ENCODE results near the gene ADGRG7. TPM values are rescaled to one million over a fixed set of nuclear protein-coding genes. Genes with fewer than 3 reads are reported as not detected.
A peak's percentile ranks its signal among the peaks of the same experiment; 100 is the strongest.

The ADGRG7 gene
- total RNA-seq, 1 experiment from 2014 or later, result not detected

DNA sequence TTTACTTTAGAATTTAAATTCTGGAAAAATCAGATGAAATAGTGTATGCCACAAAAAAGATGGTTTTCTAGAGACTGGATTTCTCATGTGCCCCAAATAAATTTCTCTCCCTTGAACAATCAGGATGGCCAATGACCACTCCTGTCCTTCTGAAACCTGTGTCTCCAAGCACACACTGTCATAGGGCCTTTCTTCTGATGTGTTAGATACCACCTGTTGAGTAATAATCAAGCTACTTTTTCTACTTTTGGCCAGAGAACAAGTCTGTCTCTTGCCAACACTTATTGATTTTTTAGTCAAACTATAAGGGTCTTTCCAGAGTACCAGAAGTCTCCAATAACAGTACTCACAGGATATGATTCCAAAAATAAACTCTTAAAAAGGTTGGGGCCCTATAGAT, 83.8 kb downstream of the ADGRG7 start:
- Histone ChIP-seq H2AFZ (ENCODE audit: low read length) (no peak overlapping the region), H3K9me3 (ENCODE audit: low read length) (no peaks in the 10 kb centered on the region), H3K36me3 (ENCODE audit: insufficient read depth, low read length) (no peaks in the 10 kb centered on the region), H3K4me3 (ENCODE audit: low read length) (no peak overlapping the region), H3K4me2 (ENCODE audit: low read depth, low read length, poor library complexity, severe bottlenecking) (no peak overlapping the region), H3K27me3 (ENCODE audit: low read length) (no peaks in the 10 kb centered on the region), H3K9ac (ENCODE audit: low read length) (no peak overlapping the region), H3K4me1 (ENCODE audit: low read length) (0 out of 2 replicates have a peak, but pooled peaks cover 3% of the 10 kb centered on the region), H3K27ac (ENCODE audit: low read length) (no peak overlapping the region), H3K9me2 (replicated peaks; ENCODE audit: insufficient read depth, low read length) (no peaks in the 10 kb centered on the region), H4K20me1 (ENCODE audit: insufficient read depth, low read depth, low read length) (no peaks in the 10 kb centered on the region), H3K79me2 (ENCODE audit: low read length) (no peaks in the 10 kb centered on the region)
- DNase-seq, result no peak

GRCh38 chr3:100695696-100696095, 86.3 kb downstream of the ADGRG7 start:
- H3K27me3 ChIP-seq (ENCODE audit: low read length), result no peaks in the 10 kb centered on the region
- no peak overlapping the region for H3K4me3 ChIP-seq (ENCODE audit: low read length)
- no peaks in the 10 kb centered on the region for H3K79me2 ChIP-seq (ENCODE audit: low read length)
- H3K4me1 ChIP-seq (ENCODE audit: low read length), result 0 out of 2 replicates have a peak, but pooled peaks cover 3% of the 10 kb centered on the region
- H3K9ac ChIP-seq (ENCODE audit: low read length), result no peak overlapping the region
- no peak overlapping the region for H3K27ac ChIP-seq (ENCODE audit: low read length)
- no peaks in the 10 kb centered on the region for H3K9me3 ChIP-seq (ENCODE audit: low read length)
- H3K4me2 ChIP-seq (ENCODE audit: low read depth, low read length, poor library complexity, severe bottlenecking), result no peak overlapping the region
- H3K9me2 ChIP-seq (replicated peaks; ENCODE audit: insufficient read depth, low read length), result no peaks in the 10 kb centered on the region
- peak; percentile 5 for DNase-seq
- H4K20me1 ChIP-seq (ENCODE audit: insufficient read depth, low read depth, low read length), result no peaks in the 10 kb centered on the region
- H2AFZ ChIP-seq (ENCODE audit: low read length), result no peak overlapping the region
- H3K36me3 ChIP-seq (ENCODE audit: insufficient read depth, low read length), result no peaks in the 10 kb centered on the region

DNA sequence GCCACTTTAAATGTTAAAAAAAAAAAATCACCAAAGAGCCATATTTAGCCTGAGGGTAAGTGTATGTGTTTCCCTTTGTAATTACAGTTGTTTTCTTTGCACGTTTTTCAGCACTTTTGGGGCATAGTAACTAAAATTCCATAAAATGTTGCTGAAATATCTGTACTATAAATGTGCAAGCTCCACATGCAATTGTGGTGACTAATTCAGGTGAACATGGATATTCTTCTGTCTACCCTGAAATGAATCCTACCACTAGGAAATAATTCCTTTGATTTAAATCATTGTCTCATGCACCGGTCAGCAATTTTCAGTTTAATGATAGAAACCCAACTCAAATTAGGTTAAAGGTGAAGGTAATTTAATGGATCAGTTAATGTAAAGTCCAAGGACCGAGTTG, 86.8 kb downstream of the ADGRG7 start:
- Histone ChIP-seq H3K79me2 (ENCODE audit: low read length) (no peaks in the 10 kb centered on the region), H3K4me1 (ENCODE audit: low read length) (0 out of 2 replicates have a peak, but pooled peaks cover 3% of the 10 kb centered on the region), H4K20me1 (ENCODE audit: insufficient read depth, low read depth, low read length) (no peaks in the 10 kb centered on the region), H3K4me2 (ENCODE audit: low read depth, low read length, poor library complexity, severe bottlenecking) (no peak overlapping the region), H3K9ac (ENCODE audit: low read length) (no peak overlapping the region), H3K27ac (ENCODE audit: low read length) (no peak overlapping the region), H3K36me3 (ENCODE audit: insufficient read depth, low read length) (no peaks in the 10 kb centered on the region), H3K9me3 (ENCODE audit: low read length) (no peaks in the 10 kb centered on the region), H2AFZ (ENCODE audit: low read length) (no peak overlapping the region), H3K9me2 (replicated peaks; ENCODE audit: insufficient read depth, low read length) (no peaks in the 10 kb centered on the region), H3K4me3 (ENCODE audit: low read length) (no peak overlapping the region), H3K27me3 (ENCODE audit: low read length) (no peaks in the 10 kb centered on the region)
- no peak for DNase-seq

GRCh38 chr3:100697172-100697571, 87.8 kb downstream of the ADGRG7 start:
- no peak overlapping the region for H3K27ac ChIP-seq (ENCODE audit: low read length)
- H3K4me1 ChIP-seq (ENCODE audit: low read length), result 0 out of 2 replicates have a peak, but pooled peaks cover 3% of the 10 kb centered on the region
- H4K20me1 ChIP-seq (ENCODE audit: insufficient read depth, low read depth, low read length), result no peaks in the 10 kb centered on the region
- H3K27me3 ChIP-seq (ENCODE audit: low read length), result no peaks in the 10 kb centered on the region
- H2AFZ ChIP-seq (ENCODE audit: low read length), result no peak overlapping the region
- no peak overlapping the region for H3K4me3 ChIP-seq (ENCODE audit: low read length)
- H3K79me2 ChIP-seq (ENCODE audit: low read length), result no peaks in the 10 kb centered on the region
- no peaks in the 10 kb centered on the region for H3K36me3 ChIP-seq (ENCODE audit: insufficient read depth, low read length)
- no peak overlapping the region for H3K9ac ChIP-seq (ENCODE audit: low read length)
- no peak overlapping the region for H3K4me2 ChIP-seq (ENCODE audit: low read depth, low read length, poor library complexity, severe bottlenecking)
- H3K9me2 ChIP-seq (replicated peaks; ENCODE audit: insufficient read depth, low read length), result no peaks in the 10 kb centered on the region
- no peak for DNase-seq
- H3K9me3 ChIP-seq (ENCODE audit: low read length), result no peaks in the 10 kb centered on the region

DNA sequence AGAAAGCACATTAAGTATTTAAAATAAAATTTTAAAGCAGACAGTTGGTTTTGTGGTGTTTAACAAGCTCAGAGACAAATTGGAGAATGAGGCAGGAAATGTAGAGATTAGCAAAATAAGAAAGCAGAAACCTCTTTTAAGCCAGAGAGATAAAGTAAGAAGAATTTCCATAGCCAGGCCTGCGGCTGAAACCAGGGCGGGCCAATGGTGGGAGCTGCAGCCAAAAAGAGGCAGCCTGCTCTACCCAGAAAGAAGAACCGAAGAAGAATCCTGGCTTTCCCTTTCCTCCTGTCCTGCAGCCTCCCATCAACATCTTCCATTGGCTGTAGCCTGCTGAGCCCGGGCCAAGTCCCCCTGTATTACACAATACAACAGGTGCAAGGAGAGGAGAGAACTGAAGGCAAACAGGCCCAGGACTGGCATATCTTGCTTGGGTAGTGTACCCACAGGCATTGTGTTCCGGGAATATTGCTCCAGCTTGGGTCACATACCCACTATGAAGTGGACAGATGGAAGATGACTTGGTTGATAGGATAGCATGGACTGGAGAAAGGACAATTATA, 88.4 kb downstream of the ADGRG7 start:
- Histone ChIP-seq H2AFZ (ENCODE audit: low read length) (no peak overlapping the region), H3K36me3 (ENCODE audit: insufficient read depth, low read length) (no peaks in the 10 kb centered on the region), H3K9me3 (ENCODE audit: low read length) (no peaks in the 10 kb centered on the region), H3K4me3 (ENCODE audit: low read length) (no peak overlapping the region), H3K27ac (ENCODE audit: low read length) (no peak overlapping the region), H4K20me1 (ENCODE audit: insufficient read depth, low read depth, low read length) (no peaks in the 10 kb centered on the region), H3K9me2 (replicated peaks; ENCODE audit: insufficient read depth, low read length) (no peaks in the 10 kb centered on the region), H3K79me2 (ENCODE audit: low read length) (no peaks in the 10 kb centered on the region), H3K4me1 (ENCODE audit: low read length) (0 out of 2 replicates have a peak, but pooled peaks cover 3% of the 10 kb centered on the region), H3K27me3 (ENCODE audit: low read length) (no peaks in the 10 kb centered on the region), H3K9ac (ENCODE audit: low read length) (no peak overlapping the region), H3K4me2 (ENCODE audit: low read depth, low read length, poor library complexity, severe bottlenecking) (no peak overlapping the region)
- no peak for DNase-seq

- H3K27ac ChIP-seq (ENCODE audit: low read length), result no peak overlapping the region
- no peaks in the 10 kb centered on the region for H4K20me1 ChIP-seq (ENCODE audit: insufficient read depth, low read depth, low read length)
- no peaks in the 10 kb centered on the region for H3K27me3 ChIP-seq (ENCODE audit: low read length)
- no peak overlapping the region for H3K4me3 ChIP-seq (ENCODE audit: low read length)
- H3K9ac ChIP-seq (ENCODE audit: low read length), result no peak overlapping the region
- H3K9me3 ChIP-seq (ENCODE audit: low read length), result no peaks in the 10 kb centered on the region
- no peak overlapping the region for H2AFZ ChIP-seq (ENCODE audit: low read length)
- no peaks in the 10 kb centered on the region for H3K79me2 ChIP-seq (ENCODE audit: low read length)
- H3K4me2 ChIP-seq (ENCODE audit: low read depth, low read length, poor library complexity, severe bottlenecking), result no peak overlapping the region
- no peaks in the 10 kb centered on the region for H3K36me3 ChIP-seq (ENCODE audit: insufficient read depth, low read length)
- 0 out of 2 replicates have a peak, but pooled peaks cover 3% of the 10 kb centered on the region for H3K4me1 ChIP-seq (ENCODE audit: low read length)
- no peak for DNase-seq
- no peaks in the 10 kb centered on the region for H3K9me2 ChIP-seq (replicated peaks; ENCODE audit: insufficient read depth, low read length)
Observed at GRCh38 chr3:100698736-100699135, 89.3 kb downstream of the ADGRG7 start.

DNA sequence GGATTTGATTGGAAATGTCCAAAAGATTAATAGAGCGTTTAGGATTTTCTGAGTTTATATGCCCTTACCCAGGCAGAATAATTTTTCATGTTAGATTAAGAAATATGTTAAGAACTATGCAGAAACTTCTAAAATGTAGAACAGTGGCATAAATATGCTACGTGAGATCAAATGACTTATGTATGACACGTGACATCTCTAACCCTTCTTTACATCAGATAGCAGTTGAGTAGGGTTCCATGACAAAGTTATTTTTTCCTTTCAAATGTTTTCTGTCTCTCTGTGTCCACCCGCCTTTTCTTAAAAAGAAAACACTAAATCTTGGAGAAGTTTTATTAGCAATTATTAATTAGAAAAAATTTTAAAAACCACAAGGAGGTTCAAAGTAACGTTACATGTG, 91.3 kb downstream of the ADGRG7 start:
- Histone ChIP-seq H3K4me3 (ENCODE audit: low read length) (no peak overlapping the region), H3K79me2 (ENCODE audit: low read length) (no peaks in the 10 kb centered on the region), H2AFZ (ENCODE audit: low read length) (no peak overlapping the region), H3K27me3 (ENCODE audit: low read length) (no peaks in the 10 kb centered on the region), H4K20me1 (ENCODE audit: insufficient read depth, low read depth, low read length) (no peaks in the 10 kb centered on the region), H3K4me2 (ENCODE audit: low read depth, low read length, poor library complexity, severe bottlenecking) (no peak overlapping the region), H3K27ac (ENCODE audit: low read length) (no peak overlapping the region), H3K9me3 (ENCODE audit: low read length) (no peaks in the 10 kb centered on the region), H3K4me1 (ENCODE audit: low read length) (no peaks in the 10 kb centered on the region), H3K36me3 (ENCODE audit: insufficient read depth, low read length) (no peaks in the 10 kb centered on the region), H3K9me2 (replicated peaks; ENCODE audit: insufficient read depth, low read length) (no peaks in the 10 kb centered on the region), H3K9ac (ENCODE audit: low read length) (no peak overlapping the region)
- no peak for DNase-seq

GRCh38 chr3:100702082-100702979, 92.9 kb downstream of the ADGRG7 start:
- H3K36me3 ChIP-seq (ENCODE audit: insufficient read depth, low read length), result no peaks in the 10 kb centered on the region
- H4K20me1 ChIP-seq (ENCODE audit: insufficient read depth, low read depth, low read length), result no peaks in the 10 kb centered on the region
- no peak overlapping the region for H3K27ac ChIP-seq (ENCODE audit: low read length)
- no peak overlapping the region for H3K4me3 ChIP-seq (ENCODE audit: low read length)
- H3K4me1 ChIP-seq (ENCODE audit: low read length), result no peaks in the 10 kb centered on the region
- DNase-seq, result no peak
- no peaks in the 10 kb centered on the region for H3K27me3 ChIP-seq (ENCODE audit: low read length)
- no peak overlapping the region for H3K9ac ChIP-seq (ENCODE audit: low read length)
- no peaks in the 10 kb centered on the region for H3K9me3 ChIP-seq (ENCODE audit: low read length)
- no peaks in the 10 kb centered on the region for H3K79me2 ChIP-seq (ENCODE audit: low read length)
- H3K4me2 ChIP-seq (ENCODE audit: low read depth, low read length, poor library complexity, severe bottlenecking), result no peak overlapping the region
- H2AFZ ChIP-seq (ENCODE audit: low read length), result no peak overlapping the region
- no peaks in the 10 kb centered on the region for H3K9me2 ChIP-seq (replicated peaks; ENCODE audit: insufficient read depth, low read length)
